HG03097 (cell line): ENCODE measurements around the gene MRGPRG.

ENCODE experiments used
- ATAC-seq: cut with Tn5 transposase; IDR thresholded peaks from one replicate; pipeline ENCODE4 v1.9.1; 2021; ENCODE audit not compliant: unreplicated experiment, low FRiP score

MRGPRG gene

DNA sequence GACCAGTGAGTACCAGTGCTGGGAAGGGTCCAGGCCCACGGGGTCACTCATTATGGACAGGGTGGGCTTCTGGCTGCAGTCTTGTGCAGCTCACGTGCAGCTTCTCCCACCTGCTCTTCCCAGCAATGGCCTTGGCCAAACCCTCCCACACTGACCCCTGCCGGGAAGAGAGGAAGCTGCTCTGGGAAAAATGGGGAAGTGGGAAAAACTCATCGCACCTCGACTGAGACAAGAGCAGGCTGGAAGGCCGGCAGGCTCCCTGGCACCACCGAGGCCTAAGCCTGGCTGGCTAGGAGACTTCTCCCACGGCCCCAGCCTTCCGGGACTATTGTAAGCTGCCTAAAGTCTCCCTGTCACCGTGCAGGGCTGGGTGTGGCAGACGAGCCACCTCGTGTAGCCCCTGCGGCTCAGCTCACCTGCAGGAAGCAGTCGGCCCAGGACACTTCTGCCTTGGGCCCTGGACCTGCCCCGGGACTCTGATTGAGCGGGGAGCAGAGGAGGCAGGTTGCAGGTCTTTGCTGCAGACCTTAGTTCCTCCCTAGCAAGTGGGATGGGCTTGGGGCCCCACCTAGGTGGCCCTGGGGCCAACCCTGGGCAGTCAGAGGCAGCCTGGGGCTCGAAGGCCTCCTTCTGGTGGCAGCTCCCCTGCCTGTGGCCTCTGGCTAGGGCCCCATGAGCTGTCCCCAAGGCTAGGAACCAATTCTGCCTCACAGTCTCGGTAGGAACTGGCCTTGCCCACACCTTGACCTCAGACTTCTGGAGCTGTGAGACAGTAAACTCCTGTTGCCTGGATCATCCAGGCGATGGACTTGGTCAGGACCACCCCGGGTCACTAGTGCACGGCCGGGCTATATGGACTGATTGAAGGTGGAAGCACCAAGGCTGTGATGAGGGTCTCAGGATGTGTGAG lies 23.1 kb downstream of the MRGPRG start:
- ATAC-seq: no peak

GRCh38 chr11:3194016-3194816 lies 24.4 kb downstream of the MRGPRG start:
- no peak for ATAC-seq

DNA sequence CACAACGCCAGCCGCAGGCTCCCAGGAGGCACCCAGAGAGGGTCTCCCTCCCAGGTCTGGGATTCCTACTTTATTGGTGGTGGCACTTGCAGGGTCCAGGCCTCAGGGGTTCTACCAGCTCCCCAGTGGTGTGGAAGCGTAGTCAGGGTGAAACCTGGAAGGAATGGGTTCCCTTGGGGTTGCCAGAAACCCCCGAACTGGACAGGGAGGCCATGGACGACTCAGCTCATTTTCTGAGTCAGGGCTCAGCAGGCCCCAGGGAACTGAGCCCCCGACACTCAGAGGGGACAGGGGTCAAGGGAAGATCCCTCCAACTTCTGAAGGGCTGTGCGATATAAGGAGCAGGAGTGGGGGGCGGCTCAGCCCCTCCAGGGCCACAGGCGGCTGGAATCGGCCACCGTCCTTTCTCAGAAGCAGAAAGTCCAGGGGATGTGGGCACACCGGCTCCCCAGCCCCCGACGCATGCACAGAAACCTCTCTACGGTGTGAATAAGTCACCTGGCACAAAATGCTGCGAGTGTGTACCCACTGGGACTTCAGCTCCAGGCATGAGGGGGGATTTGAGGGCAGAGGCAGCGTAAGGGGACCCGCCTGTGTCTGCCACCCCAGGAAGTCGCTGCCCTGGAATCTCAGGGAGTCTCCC lies 25.1 kb downstream of the MRGPRG start:
- ATAC-seq: no peak

- no peak for ATAC-seq
Observed at GRCh38 chr11:3192511-3193372, 25.9 kb downstream of the MRGPRG start.

DNA sequence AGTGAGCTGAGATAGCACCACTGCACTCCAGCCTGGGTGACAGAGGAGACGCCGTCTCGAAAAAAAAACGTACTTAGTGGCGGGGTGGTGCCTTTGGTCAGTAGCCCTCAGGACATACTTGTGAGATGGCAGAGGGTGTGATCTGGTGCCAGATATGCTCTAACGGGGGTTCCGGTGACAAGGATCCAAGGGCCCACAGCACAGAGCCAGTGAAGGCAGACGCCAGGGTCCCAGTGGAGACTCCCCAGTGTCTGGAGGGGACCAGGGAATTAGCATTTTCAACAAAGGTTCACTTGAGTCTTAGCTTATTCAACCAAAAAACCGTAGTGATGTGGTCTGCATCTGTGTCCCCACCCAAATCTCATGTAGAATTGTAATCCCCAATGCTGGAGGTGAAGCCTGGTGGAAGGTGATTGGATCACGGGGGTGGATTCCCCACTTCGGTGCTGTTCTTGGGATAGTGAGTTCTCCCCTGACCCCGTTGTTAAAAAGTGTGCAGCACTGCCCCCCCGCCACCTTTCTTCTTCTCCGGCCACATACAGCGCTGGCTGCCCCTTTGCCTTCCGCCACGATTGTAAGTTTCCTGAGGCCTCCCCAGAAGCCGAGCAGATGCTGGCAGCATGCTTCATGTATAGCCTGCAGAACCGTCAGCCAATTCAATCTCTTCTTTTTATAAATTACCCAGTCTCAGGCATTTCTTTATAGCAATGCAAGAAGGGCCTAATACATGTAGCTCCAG lies 26.9 kb downstream of the MRGPRG start:
- no peak for ATAC-seq

- ATAC-seq: no peak
Observed at GRCh38 chr11:3190600-3190999, 28.0 kb downstream of the MRGPRG start.

DNA sequence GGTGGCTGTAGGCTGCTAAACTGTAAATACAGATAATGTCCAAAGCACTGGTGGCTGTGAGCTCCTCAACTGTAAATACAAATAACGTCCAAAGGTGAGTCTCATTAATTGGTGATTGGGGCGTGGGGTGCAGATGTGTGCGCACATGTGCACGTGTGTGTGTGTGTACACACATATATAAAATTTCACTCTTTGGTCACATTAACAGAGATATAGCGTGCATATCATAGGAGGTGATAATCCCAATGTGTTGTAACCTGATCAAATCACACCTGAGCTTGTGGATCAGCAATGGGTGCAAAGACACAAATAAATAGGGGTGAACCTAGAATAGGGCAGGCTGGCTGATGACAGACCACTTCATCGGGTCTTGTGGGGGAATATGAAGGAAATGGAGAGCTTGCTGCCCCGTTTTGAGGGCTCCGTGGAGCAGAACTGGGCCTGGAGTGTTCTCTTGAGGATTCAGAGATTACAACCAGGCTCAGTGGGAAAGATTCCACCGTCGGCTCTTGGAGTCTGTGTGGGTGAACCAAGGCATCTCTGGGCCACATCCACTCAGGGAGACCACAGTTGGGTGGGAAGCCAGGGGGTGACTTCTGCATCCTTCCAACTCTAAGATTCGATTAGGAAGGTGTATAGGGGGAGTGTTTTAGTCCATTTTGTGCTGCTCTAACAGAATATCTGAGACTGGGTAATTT lies 28.6 kb downstream of the MRGPRG start:
- no peak for ATAC-seq

- ATAC-seq: no peak
Observed at GRCh38 chr11:3189196-3189843, 29.3 kb downstream of the MRGPRG start.

DNA sequence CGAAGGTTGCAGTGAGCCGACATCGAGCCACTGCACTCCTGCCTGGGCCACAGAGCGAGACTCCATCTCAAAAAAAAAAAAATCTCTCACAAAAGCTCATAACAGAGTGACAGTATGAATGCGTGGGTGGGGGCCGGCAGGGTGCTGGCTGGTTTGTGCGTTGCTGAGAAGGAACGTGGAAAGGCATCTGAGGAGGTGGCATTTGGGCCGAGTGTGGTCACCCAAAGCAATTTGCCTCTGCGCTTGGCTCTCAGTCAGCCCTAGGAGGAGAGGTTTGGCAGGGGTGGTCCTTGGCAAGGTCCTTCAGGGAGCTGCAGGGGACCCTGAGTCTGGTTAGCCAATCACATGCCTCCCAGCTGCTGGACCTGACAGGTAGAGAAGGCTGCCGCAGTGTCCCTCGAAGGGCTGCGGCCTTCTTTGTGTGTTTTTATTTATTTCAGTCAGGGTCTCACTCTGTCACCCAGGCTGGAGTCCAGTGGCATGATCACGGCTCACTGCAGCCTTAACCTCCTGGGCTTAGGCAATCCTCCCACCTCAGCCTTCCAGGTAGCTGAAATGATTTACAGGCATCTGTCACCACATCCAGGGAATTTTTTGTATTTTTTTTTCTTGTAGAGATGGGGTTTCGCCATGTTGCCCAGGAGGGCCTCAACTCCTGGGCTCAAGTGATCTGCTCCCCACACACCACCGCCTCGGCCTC lies 30.0 kb downstream of the MRGPRG start:
- ATAC-seq: no peak

GRCh38 chr11:3186166-3186953 lies 32.3 kb downstream of the MRGPRG start:
- no peak for ATAC-seq

- no peak for ATAC-seq
Observed at GRCh38 chr11:3184732-3185347, 33.8 kb downstream of the MRGPRG start.

DNA sequence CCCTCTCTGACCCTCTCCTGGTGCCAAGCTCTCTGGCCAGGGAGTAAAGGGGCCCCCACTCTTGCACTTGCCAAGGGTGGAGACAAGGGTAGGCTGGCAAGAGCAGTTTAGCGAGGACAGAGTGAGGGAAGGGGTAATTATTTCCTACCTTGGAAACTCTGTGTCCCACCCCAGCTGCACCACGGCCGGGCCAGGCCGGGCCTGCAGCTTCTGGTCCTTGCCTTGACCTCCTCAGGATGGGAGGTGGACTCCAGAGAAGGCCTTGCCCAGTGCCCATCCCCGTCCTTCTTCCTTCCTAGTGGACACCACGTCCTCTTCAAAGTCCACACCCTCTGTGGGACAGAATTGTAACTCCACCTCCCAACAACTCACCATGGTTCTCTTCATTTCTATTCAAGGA lies 35.1 kb downstream of the MRGPRG start:
- ATAC-seq: no peak

GRCh38 chr11:3182462-3182852 lies 36.2 kb downstream of the MRGPRG start:
- no peak for ATAC-seq

DNA sequence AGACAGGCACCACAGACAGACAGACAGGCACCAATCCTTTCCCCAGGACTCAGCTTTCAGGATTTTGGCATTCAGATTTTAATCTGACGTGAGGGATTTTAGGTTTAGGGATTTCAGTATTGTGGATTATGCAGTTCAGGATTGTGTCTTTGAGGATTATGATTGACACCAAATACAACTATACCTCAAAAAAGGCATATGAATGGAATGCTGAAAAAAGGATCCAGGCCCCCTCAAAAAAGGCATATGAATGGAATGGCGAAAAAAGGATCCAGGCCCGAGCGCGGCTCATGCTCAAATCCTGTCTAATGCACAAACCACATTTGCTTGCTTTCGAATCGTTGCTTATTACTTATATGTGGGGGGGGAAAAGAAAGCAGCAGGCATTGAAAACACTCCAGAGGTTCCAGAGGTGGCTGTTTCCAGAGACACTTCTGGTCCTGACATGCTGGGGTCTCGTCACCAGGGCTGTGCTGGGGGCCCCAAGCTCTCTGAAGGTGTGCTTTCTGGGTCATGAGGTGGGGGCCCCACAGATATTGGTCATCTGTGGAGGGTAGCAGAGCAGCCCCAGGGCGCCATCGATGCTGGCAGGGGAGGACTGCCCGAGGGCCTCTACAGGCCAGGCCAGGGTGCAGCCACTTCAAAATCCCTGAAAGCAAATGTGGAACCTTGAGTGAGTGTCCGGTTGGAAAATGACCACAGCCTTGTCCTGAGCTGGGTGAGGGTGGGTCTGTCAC lies 36.7 kb downstream of the MRGPRG start:
- ATAC-seq: no peak

- ATAC-seq: no peak
Observed at GRCh38 chr11:3180869-3181268, 37.7 kb downstream of the MRGPRG start.

DNA sequence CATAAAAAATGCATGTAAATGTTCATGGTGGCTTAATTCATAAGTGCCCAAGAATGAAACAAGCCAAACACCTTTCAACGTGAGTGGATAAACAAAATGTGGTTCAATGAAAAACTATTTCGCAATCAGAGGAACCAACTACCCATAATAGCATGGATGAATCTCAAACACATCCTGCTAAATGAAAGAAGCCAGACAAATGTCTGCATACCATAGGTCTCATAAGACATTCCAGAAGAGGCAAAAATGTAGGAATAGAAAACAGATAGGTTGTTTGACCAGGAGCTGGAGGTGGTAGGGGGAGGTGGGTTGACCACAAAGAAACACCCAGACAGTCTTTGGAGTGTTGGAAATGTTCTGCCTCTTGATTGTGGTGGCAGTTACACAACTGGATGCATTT lies 40.3 kb downstream of the MRGPRG start:
- ATAC-seq: no peak
